K562 (cell line): ENCODE results near the gene CCDC73. TPM values are rescaled to one million over a fixed set of nuclear protein-coding genes. Genes with fewer than 3 reads are reported as not detected.
A peak's percentile ranks its signal among the peaks of the same experiment; 100 is the strongest.

Experiments used
- BHLHE40 ChIP-seq: IDR thresholded peaks from 2 replicates; pipeline ENCODE4 v1.6.1; 2011; ENCODE audit warnings: low read length, improper control_type of control experiment
- C11orf30 ChIP-seq: fragments of 450-650 bp; IDR thresholded peaks from 2 replicates; pipeline ENCODE4 v1.6.1; 2016; ENCODE audit warnings: low read depth, mild to moderate bottlenecking
- CEBPG ChIP-seq, 3 experiments: fragments of 200-800 bp in 1 of 3; sonication (Bioruptor generic) in 1 of 3; sonication (generic) in 1 of 3; formaldehyde crosslinking in 1 of 3; IDR thresholded peaks in 2 of 3; conservative IDR thresholded peaks in 1 of 3; 2 replicates each; pipeline versions ENCODE4 v1.6.1 to v1.8.0; 2016 to 2022; ENCODE audit warnings: missing compliant biosample characterization in 2 of 3, missing genetic modification characterization in 2 of 3, mild to moderate bottlenecking in 1 of 3, missing genetic modification reagents in 1 of 3
- HDAC1 ChIP-seq, 2 experiments: fragments of 450-650 bp; IDR thresholded peaks; 2 replicates each; pipeline ENCODE4 v1.6.1; 2016 to 2017; ENCODE audit warnings: inconsistent platforms in 1 of 2, mild to moderate bottlenecking in 1 of 2, moderate library complexity in 1 of 2
- HIVEP1 ChIP-seq: fragments of 250-450 bp; sonication (Bioruptor Pico); IDR thresholded peaks from 2 replicates; pipeline ENCODE4 v1.4.0; 2020; ENCODE audit warnings: mild to moderate bottlenecking
- ILK ChIP-seq: fragments of 450-650 bp; IDR thresholded peaks from 2 replicates; pipeline ENCODE4 v1.6.1; 2016; ENCODE audit warnings: missing genetic modification characterization, low read depth, mild to moderate bottlenecking, missing compliant biosample characterization, moderate library complexity, borderline replicate concordance
- MBD2 ChIP-seq: sonication (generic); IDR thresholded peaks from 2 replicates; pipeline ENCODE4 v1.6.1; 2016; ENCODE audit warnings: low read depth, borderline replicate concordance
- MLX ChIP-seq, 2 experiments: fragments of 450-650 bp in 1 of 2; sonication (generic) in 1 of 2; formaldehyde crosslinking; conservative IDR thresholded peaks; 2 replicates each; pipeline versions ENCODE4 v1.4.0 to v1.8.1; 2020 to 2022; ENCODE audit warnings: mild to moderate bottlenecking in 1 of 2, missing genetic modification reagents in 1 of 2
- NCOA6 ChIP-seq: fragments of 450-650 bp; IDR thresholded peaks from 2 replicates; pipeline ENCODE4 v1.6.1; 2017; ENCODE audit warnings: mild to moderate bottlenecking
- NFIC ChIP-seq: fragments of 450-650 bp; IDR thresholded peaks from 2 replicates; pipeline ENCODE4 v1.6.1; 2017; ENCODE audit warnings: mild to moderate bottlenecking, inconsistent platforms
- NR2F6 ChIP-seq: fragments of 450-650 bp; formaldehyde crosslinking; IDR thresholded peaks from 2 replicates; pipeline ENCODE4 v1.4.0; 2020; ENCODE audit warnings: mild to moderate bottlenecking
- PHF20 ChIP-seq: fragments of 450-650 bp; IDR thresholded peaks from 2 replicates; pipeline ENCODE4 v1.6.1; 2018; ENCODE audit not compliant: partially characterized antibody
- POU5F1 ChIP-seq: fragments of 150-350 bp; IDR thresholded peaks from 2 replicates; pipeline ENCODE4 v1.6.1; 2014; ENCODE audit warnings: borderline replicate concordance, low read length, low read depth, mild to moderate bottlenecking; ENCODE audit not compliant: partially characterized antibody
- PREB ChIP-seq: sonication (generic); formaldehyde crosslinking; IDR thresholded peaks from 2 replicates; pipeline ENCODE4 v1.8.1; 2023; ENCODE audit warnings: mild to moderate bottlenecking, missing genetic modification reagents
- SAP30 ChIP-seq: fragments of 200-600 bp; sonication (generic); IDR thresholded peaks from 2 replicates; pipeline ENCODE4 v1.6.1; 2012; ENCODE audit warnings: borderline replicate concordance, low read depth, mild to moderate bottlenecking, moderate library complexity, low read length, control low read depth, inconsistent platforms; ENCODE audit not compliant: insufficient read depth, poor library complexity, severe bottlenecking
- SRSF3 ChIP-seq: fragments of 200-400 bp; formaldehyde crosslinking; IDR thresholded peaks from 2 replicates; pipeline ENCODE4 v1.6.1; 2016; ENCODE audit warnings: mild to moderate bottlenecking, low read length, moderate library complexity; ENCODE audit not compliant: insufficient read depth
- STAG1 ChIP-seq: sonication (generic); formaldehyde crosslinking; IDR thresholded peaks from 2 replicates; pipeline ENCODE4 v1.5.0; 2020; ENCODE audit warnings: missing genetic modification reagents, borderline replicate concordance
- TEAD2 ChIP-seq: fragments of 450-650 bp; IDR thresholded peaks from 2 replicates; pipeline ENCODE4 v1.6.1; 2016; ENCODE audit warnings: missing genetic modification characterization, control low read depth, missing compliant biosample characterization
- ZC3H11A ChIP-seq: IDR thresholded peaks from 2 replicates; pipeline ENCODE4 v1.6.1; 2012; ENCODE audit warnings: low read depth, low read length, improper control_type of control experiment
- ZNF263 ChIP-seq: sonication (generic); formaldehyde crosslinking; IDR thresholded peaks from 2 replicates; pipeline ENCODE4 v1.8.0; 2022; ENCODE audit warnings: mild to moderate bottlenecking, missing genetic modification reagents, borderline replicate concordance
- ZNF347 ChIP-seq: fragments of 450-650 bp; formaldehyde crosslinking; IDR thresholded peaks from 2 replicates; pipeline ENCODE4 v1.4.0; 2020; ENCODE audit warnings: low read depth, mild to moderate bottlenecking, moderate library complexity
- ZNF507 ChIP-seq: conservative IDR thresholded peaks from 2 replicates; pipeline ENCODE4 v1.6.1; 2017; ENCODE audit warnings: missing genetic modification characterization, missing compliant biosample characterization
- ZNF707 ChIP-seq: fragments of 250-450 bp; sonication (Bioruptor Pico); conservative IDR thresholded peaks from 2 replicates; pipeline ENCODE4 v1.8.0; 2022; ENCODE audit warnings: inconsistent platforms, mild to moderate bottlenecking, moderate library complexity
- ZNF785 ChIP-seq: fragments of 250-450 bp; sonication (Bioruptor Pico); IDR thresholded peaks from 2 replicates; pipeline ENCODE4 v1.4.0; 2020; ENCODE audit warnings: mild to moderate bottlenecking
- polyA plus RNA-seq, 8 experiments: library from polyadenylated mRNA; depleted of rRNA in 4 of 8; stranded (reverse) in 5 of 8; unstranded in 3 of 8; fragments of >200 nt; fragmentation: Nextera tagmentation in 2 of 8; fragmentation: Illumina TruSeq in 1 of 8; extraction: Ambion mirVana in 2 of 8; extraction: Trizol in 1 of 8; gene quantifications; 2 replicates each; pipeline versions ENCODE4 v1.2.1 to v1.2.3, GENCODE V29; 2011 to 2014; ENCODE audit warnings: inconsistent platforms in 1 of 8, missing spikeins in 1 of 8
- total RNA-seq, 7 experiments: library from RNA; depleted of rRNA in 6 of 7; stranded (reverse); fragments of >200 nt in 6 of 7; fragmentation: Illumina TruSeq in 2 of 7; extraction: Trizol in 2 of 7; gene quantifications; 2 replicates each; pipeline versions ENCODE4 v1.2.1 to v1.2.3, GENCODE V29; 2011 to 2021; ENCODE audit warnings: low replicate concordance in 1 of 7

CCDC73 gene
- total and polyA plus RNA-seq, 9 of the 15 experiments (the other 6 are each of a cell fraction or from before 2014, with no cell fraction given), result 0.20 to 0.21 TPM; not detected in 7

- TF ChIP-seq POU5F1, result no peak
- TF ChIP-seq ZC3H11A, result no peak
- TF ChIP-seq HIVEP1 (CRISPR knock-in tag), result no peak
- TF ChIP-seq MBD2, result no peak
- no peak for TF ChIP-seq STAG1
- TF ChIP-seq C11orf30, result peak; percentile 81
- TF ChIP-seq ZNF785 (CRISPR knock-in tag), result no peak
- TF ChIP-seq ZNF263 (CRISPR knock-in tag), result peak; percentile 49; the same call in 1 of the 2 replicates
- TF ChIP-seq CEBPG (CRISPR knock-in tag; IDR thresholded peaks at IDR 0.05), result no peak
- no peak for TF ChIP-seq CEBPG (tag; conservative IDR thresholded peaks at IDR 0.05 in 1 of 2, IDR thresholded peaks at IDR 0.05 in 1 of 2)
- TF ChIP-seq NCOA6, result no peak
- TF ChIP-seq PREB (CRISPR knock-in tag), result no peak
- TF ChIP-seq ZNF347 (CRISPR knock-in tag), result no peak
- no peak for TF ChIP-seq ILK
- no peak for TF ChIP-seq ZNF707
- TF ChIP-seq ZNF507 (tag), result no peak
- no peak for TF ChIP-seq MLX (CRISPR knock-in tag; conservative IDR thresholded peaks at IDR 0.05)
- no peak for TF ChIP-seq NFIC
- peak; percentile 87; the same call in 1 of the 2 replicates for TF ChIP-seq TEAD2 (tag)
- TF ChIP-seq PHF20, result peak; percentile 88
- peak in 1 of 2 experiments; percentile 97; a peak in 2 of 4 replicates for TF ChIP-seq HDAC1 (IDR thresholded peaks at IDR 0.05)
- TF ChIP-seq NR2F6 (CRISPR knock-in tag), result no peak
- TF ChIP-seq SAP30, result peak; percentile 91
- no peak for TF ChIP-seq BHLHE40
- TF ChIP-seq SRSF3, result no peak
Measured at GRCh38 chr11:32583459-32584271, 210.8 kb downstream of the CCDC73 start, which contains the start of gene EIF3M (continued).
